GM12874 (cell line): ENCODE measurements around the gene BASP1.

ENCODE experiments used
- CTCF ChIP-seq: IDR thresholded peaks from 2 replicates; pipeline ENCODE4 v1.5.1; 2011; ENCODE audit warnings: low read depth, mild to moderate bottlenecking, control low read depth, low read length, moderate library complexity; ENCODE audit not compliant: insufficient read depth

BASP1 gene

GRCh38 chr5:17196697-17197096 is 20.7 kb upstream of the BASP1 start:
- no peak for TF ChIP-seq CTCF

DNA sequence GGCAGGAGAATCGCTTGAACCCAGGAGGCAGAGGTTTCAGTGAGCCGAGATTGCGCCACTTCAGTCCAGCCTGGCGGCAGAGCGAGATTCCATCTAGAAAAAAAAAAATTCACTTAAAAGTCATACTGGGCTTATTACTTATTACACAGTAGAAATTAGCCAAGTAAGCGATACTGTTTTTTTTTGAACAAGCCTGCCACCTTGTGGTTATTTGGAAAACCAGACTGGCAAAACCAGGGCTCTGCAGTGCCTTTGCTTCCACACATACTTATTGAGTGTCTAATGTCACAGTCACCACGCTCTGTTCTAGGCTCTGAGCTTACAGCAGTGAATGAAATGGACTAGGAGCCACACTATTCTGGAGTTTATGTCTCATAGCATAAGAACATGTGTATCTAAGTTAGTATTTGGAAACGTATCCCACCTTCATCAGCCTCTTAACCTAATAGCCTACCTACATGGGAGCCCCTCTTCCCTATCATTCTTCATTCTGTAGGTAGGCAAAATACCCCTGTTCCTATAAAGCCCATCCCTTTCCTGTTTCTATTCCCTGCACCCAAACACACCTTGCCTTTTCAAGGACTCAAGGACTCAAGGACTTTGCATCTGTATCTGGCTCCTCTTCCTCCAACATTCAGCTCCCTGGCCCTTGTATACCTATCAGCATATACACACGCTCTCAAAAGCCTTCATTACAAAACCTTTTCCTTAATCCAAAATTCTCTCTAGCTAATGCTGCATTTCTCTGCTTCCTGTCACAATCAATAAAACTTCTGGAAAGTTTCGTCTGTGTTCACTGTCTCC is 13.9 kb upstream of the BASP1 start:
- peak; percentile 51 for TF ChIP-seq CTCF

- no peak for TF ChIP-seq CTCF
Measured at GRCh38 chr5:17204133-17204489, 13.3 kb upstream of the BASP1 start.

DNA sequence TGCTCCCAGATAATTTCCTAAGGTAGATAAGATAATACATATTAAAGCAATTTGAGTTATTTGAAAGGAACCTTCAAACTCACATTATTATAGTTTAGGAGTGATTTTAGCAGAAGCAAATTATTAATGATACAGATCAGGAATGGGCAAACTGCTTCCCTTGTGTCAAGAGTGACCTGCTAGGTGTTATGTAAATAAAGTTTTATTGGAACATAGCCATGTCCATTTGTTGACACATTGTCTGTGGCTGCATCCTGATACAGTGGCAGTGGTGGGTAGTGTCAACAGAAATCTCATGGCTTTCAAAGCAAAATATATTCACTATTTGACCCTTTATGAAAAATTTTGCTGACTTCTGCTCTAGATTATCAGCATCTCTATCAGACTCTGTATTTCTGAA is 11.4 kb upstream of the BASP1 start:
- TF ChIP-seq CTCF, result no peak

- TF ChIP-seq CTCF, result no peak
Measured at GRCh38 chr5:17212191-17212590, 5.2 kb upstream of the BASP1 start.

- no peak for TF ChIP-seq CTCF
Measured at GRCh38 chr5:17212996-17213395, 4.4 kb upstream of the BASP1 start.

GRCh38 chr5:17213938-17214337 is 3.5 kb upstream of the BASP1 start:
- TF ChIP-seq CTCF, result no peak
